CD4-positive, alpha-beta T cell treated with Interleukin-10 for 1 hour (primary cell): Measurements from ENCODE around the gene MED22.

Source experiments
- DNase-seq: peaks from one replicate; pipeline ENCODE4 v3.0.0-alpha.2; 2020

Gene MED22

DNA sequence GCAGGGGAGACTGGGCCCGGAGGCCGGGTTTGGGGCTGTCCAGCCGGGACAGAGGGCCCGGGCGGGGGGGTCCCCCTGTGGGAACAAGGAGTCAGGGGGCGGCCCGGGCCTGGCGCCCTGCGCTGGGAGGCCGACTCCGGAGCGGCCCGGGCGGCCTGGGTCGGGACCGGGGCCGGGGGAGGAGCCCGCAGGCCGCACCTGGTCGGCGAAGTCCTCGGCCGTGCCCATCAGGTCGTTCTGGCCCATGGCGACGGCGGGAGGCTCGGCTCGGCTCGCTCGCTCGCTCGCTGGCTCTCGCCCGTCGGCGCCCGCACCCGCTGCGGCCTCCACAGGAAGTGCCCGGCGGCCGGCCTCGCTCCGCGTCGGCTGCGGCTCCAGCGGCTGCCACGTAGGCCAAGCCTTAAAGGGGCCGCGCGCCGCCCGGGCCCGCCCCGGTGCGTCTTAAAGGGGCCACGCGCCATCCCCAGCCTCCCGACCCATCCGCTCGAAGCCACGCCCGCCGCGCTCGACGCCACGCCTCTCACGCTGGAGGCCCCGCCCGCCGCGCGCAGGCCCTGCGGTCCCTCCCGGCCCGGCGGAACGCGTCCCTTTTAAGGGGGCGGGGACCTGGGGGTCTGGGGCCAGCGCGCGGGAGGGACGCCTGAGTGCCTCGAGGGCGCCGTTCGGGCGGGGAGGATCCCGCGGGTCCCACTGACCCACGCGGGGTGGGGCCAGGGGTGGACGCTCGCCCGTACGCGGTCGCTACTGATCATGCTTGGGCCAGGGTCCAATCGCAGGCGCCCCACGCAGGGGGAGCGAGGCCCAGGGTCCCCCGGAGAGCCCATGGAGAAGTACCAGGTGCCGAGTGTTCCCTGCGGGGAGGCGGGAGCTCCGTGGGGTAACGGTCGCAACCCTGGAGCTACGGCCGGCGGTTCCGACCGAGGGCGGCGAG lies 28.1 kb upstream of the MED22 start, which contains the start of the genes STKLD1 and SURF4:
Gene STKLD1, plus strand, starts transcription at position 643 of the 931 bp plus-strand sequence. Its CDS starts 108 bp downstream, at position 751.
Gene SURF4, minus strand, starts transcription at position 337 of the 931 bp plus-strand sequence. Its CDS starts 91 bp downstream, at position 246.
- peak; percentile 95 for DNase-seq

DNA sequence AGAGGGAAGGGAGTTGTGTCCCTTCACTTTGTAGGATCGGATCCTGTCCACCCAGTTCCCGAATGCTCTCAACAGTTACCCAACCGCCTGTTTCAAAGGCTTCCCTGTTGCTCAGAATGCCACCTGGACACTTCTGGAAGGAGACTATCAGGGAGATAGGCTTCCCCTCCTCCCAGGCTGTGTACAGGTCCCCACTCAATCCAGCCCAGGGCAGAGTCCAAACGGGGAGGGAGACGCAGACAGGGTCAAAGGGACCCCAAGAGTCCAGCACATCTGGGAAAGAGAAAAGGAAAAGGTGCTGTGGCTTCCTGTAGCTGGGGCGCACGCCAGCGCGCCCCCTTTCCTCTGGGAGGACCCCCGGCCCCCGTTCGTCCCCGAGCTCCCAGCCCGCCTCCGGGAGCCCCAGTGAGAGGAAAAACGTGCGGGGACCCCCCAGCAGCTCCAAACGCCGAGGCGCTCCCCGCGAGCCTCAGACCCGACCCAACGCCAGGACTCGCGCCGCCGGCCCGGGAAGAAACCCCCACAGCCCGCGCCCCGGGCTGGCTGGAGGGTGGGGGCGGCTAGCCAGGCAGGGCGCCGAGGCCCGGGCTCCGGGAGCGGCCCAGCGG lies 27.3 kb upstream of the MED22 start:
- DNase-seq: no peak

DNA sequence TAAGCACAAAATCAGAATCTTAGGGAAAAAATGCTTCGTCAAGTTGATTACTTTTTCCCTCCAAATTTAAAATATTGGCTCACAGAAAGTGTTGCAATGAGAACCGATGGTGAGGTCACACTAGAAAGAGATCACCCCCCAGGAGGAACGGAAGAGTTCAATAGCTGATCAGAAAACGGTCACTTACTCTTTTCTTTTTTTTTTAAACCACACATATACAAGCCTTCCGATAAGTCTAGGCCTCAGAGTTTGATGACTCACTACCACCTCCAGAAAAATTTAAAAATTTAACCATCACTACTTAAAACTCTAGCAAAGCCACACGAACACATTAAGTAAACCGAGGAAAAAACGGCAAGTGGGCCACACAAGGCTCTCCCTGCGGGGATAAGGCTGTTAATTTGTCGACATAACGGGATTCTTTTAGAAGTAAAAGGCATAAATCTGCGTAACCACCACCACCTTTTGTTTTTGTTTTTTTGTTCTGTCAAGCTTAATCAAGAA lies 26.7 kb upstream of the MED22 start:
- peak; percentile 65 for DNase-seq

DNA sequence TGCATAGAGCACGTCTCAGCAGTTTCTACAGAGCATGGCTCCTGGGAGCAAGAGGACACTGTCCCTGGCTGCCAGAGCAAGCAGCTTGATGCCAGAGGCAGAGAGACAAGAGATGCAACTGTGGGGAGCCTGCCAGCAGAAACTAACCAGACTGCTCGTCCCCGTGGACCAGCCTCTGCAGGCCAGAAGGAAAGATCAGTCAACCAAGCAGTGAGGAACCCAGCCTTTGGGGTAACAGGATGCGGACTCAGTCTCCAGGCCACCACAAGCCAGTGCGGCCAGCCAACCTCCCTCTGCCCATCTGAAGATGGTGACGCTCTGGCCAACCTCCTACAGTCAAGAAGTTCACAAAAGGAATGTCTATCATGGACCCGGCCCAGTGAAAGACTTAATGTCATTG lies 24.2 kb upstream of the MED22 start:
- DNase-seq: no peak

DNA sequence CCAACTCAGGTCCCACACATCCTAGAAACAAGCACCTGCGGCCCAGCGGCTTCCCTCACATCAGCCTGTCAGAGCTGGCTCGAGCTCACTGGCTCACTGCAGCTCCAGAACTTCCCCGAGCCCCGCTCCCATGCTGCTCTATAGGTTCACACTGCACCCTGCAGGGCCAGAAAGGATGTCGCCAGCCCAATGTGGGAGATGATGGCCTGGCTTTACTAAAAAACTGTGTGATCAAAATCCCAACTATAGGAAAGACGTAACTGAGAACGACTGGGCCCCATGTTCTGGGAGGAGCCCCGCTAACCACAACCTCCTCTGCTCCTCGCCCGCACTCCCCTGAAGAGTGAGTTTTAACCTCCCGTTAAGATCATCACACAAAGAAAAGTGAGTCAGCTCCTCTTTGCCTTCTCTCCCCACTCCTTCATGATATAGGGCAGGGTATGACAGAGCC lies 23.4 kb upstream of the MED22 start:
- peak; percentile 76 for DNase-seq

DNA sequence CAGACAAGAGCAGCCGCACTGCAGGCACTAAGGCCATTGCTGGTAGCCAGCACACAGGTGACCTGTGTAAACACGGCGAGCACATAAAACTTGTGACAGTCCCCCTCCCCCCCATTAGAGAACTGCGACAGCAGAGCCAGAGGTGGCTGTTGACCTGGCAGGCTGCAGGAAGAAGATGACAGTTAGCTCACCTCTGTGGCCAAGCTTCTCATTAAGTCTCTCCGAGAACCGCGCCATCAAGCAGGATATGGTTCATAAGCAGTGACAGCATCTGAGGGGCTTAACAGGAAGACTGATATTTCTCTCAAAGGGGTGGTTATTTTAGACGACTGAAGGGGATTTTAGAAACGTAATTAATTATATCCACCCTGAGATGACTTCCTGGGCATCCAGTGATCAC lies 22.8 kb upstream of the MED22 start:
- DNase-seq: peak; percentile 70

DNA sequence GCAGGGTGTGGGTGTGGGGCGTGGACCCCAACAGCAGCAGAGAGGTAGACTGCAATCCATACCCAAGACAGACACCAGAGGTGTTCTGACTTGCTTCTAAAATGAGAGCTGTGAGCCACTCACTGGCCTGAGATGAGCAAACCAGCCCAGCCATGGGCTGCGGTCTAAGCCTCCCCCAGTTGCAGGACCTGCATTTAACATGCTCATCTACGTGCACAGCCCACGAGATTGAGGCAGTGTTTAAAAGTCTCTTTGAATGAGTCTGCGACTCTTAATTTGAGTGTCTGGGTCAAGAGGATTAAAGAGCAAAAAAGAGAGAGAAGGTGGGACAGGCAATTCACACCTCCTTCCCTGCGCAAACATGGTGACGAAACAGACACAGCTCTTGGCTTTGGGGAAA lies 22.0 kb upstream of the MED22 start:
- DNase-seq: no peak

DNA sequence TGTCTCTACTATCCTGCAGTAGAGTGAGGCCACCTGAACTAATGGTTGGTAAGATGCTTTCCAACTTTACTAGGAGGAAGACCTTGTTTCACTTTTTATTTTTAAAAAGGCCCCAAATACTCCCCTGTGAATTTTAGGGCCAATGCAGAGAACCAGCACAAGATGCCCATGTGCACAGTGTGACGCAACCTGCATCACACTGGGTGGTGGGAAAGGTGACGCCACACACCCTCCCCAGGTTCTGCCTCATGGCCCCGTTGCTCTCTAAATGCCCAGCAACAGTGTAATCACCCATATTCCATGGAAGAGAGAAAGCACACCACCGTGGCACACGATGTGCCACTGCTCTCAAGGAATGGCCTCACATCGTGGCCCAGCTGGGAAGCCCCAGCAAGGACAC lies 21.5 kb upstream of the MED22 start:
- DNase-seq: no peak

DNA sequence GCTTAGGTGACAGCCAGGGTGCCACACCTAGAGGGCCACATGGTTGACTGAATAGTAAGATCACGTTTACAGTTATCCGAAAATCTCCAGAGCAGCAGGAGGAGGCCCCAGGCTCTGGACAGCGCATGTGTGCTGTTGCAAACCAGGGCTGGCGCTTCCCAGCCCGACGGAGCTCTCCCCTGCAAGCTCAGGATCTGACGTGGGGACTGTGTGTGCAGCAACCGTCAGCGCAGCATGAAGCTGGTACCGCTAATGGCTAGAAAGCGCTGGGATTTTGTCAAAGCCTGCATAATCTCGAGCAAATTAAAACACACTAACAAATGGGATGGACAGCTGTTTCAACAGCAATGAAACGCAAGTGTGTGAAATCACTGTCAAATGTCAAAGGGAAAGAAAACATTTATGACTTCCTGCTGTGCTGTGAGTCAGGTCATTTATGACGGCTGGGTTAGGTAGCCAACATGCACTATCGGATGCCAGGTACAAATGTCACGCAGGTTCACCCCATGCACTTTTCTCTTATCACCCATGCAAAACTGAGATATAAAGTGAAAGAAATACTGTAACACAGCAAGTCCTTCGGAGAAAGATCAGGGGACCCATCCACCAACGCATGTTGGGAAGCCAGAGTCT lies 20.4 kb upstream of the MED22 start:
- no peak for DNase-seq

DNA sequence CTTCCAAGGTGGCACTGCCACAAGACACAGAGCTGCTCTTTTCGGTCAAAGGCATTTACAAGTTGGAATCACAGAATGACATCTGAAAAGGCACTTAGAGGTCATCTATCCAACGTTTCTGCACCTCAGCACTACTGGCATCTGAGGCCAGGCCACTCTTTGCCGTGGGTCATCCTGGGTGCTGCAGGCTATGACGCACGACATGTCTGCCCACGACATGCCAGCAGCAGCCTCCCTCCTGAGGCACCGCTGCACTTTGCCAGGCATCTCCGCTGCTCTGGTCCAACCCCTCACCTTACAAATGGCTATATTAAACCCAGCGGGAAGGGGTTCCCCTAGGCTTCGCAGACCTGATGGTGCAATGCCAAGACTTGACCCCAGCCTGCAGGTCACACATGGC lies 19.8 kb upstream of the MED22 start:
- no peak for DNase-seq

DNA sequence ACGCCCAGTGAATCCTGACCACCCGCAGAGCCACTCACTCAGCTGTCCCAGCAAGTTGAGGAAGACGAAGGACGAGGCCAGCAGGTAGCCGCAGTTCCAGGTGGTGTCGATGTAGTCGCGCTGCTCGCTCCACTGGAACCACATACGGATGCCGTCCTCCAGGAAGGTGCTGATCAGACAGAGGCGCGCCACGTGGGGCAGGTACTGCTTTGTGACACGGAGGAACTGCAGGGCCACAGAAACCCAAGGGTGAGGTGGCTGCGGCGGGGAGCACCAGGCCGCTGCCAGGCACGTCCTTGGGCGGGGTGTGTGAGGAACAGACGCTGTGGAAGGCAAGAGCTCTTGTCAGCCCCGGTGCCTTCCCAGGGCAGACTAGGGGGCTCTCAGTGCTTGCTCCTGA lies 19.3 kb upstream of the MED22 start:
- DNase-seq: no peak

DNA sequence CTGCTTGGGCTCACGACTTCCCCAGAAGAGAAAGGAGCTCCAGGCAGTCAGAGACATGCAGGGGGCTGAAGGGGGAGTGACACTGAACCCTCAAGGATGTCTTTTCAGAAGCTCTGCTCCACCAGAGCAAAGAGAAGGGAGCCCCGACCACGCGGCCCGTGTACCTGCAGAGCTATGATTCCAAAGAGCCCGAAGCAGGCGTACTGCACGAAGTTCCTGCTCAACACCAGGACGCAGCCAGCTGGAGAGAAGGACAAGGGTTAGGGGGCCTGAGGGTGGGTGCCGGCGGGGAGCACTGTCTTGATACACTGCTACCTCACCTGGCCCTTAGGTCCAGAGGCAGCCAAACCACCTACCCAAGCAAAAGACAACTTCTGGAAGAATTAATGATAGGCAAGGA lies 18.5 kb upstream of the MED22 start:
- no peak for DNase-seq

DNA sequence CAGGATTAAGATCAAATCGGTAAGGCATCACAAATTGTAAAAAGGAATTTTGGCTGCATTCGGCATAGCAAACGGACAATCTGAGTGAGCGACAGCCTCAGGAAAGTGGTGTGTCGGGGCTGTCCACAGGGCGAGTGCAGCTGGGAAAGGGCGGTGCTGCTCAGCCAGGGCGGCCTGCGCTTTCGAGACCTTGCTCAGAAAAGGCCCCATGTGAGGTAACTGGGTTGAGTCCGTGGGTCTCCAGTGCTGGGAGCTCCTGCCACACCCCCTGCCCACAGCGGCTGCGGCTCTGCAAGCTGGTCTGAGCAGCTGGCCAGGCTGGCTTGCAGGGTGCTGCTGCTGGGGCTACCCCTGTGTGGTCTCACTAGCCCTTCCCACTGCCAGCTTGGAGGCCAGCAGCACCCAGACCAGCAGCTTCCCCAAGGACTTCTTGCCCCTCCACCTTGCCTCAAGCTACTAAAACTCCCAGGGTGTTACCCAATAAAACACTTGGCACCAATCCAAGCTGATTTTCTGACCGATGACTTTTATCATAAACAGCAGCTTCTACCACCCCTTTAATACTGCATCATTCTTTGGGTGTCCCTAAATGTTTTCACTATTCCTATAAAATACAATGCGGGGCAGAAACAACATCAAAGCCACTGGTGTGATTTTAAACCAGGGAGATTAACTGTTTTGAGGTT lies 14.6 kb upstream of the MED22 start:
- no peak for DNase-seq

DNA sequence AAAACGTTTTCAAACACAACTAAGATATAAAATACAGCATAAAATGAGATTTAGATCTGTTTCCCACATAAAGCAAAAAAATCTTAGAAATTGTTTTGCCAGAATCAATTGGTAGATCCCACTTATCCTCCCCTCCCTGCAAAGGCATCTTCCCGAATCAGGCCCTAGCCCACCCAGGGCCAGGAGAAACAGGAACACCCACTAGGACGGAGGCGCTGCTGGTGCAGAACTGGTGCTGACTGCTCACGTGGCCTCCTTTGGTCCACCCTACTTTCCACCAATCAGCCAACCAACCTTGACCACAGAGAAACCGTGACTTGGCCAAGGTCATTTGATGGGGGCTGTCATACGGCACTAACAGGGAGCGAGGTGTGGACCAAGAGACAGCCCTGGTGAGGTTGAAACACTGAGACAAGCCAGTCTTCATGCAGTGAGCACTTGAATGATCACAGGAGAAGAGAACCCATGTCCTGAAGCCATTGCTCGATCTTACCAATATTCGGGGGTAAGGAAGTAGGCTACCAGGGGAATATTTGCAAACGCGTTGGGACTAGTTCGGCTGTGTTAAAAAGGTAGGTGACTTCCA lies 13.7 kb upstream of the MED22 start:
- no peak for DNase-seq

DNA sequence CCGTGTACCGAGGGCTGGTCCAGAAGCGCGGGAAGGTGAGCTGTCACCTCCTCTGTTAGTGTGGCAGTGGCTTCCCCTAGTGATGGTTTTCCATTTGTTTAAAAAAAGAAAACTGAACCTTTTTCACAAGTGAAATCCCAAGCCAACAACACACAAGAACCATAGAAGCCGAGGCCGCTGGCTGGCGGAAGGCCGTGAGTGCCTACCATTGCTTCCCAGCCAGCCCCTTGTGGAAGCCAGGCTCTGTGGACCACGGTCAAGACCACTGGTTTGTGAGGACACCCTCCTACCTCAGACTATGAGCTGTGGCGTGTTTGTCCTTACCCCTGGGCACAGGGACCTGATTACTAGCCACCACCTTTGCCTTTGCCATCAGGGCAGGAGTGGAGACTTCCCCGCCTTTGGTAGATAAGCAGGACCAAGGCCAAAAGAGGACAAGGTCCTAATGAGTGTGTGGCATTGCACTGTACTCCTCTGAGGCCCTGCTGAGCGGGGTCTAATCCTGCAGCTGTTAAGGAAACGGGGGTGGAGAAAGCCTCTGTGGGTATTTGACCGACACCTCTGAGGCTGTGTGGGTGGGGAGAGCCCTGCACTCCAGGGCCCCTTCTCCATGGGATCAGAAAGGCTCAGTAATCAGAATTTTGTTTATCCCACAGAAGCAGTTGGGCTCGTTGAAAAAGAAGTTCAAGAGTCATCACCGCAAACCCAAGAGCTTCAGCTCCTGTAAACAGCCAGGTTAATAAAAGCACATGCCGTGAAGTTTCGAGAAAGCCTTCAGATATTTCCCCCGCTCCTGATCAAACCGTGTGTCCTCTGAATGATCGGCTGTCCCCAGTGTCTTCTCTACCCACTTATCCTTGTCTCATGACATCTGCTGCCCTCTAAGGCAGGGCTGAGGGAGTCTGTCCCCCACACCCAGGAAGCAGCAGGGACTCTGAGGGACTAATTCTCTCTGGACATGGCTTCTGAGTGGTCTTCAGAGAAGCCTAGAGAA lies 12.8 kb upstream of the MED22 start:
- no peak for DNase-seq

DNA sequence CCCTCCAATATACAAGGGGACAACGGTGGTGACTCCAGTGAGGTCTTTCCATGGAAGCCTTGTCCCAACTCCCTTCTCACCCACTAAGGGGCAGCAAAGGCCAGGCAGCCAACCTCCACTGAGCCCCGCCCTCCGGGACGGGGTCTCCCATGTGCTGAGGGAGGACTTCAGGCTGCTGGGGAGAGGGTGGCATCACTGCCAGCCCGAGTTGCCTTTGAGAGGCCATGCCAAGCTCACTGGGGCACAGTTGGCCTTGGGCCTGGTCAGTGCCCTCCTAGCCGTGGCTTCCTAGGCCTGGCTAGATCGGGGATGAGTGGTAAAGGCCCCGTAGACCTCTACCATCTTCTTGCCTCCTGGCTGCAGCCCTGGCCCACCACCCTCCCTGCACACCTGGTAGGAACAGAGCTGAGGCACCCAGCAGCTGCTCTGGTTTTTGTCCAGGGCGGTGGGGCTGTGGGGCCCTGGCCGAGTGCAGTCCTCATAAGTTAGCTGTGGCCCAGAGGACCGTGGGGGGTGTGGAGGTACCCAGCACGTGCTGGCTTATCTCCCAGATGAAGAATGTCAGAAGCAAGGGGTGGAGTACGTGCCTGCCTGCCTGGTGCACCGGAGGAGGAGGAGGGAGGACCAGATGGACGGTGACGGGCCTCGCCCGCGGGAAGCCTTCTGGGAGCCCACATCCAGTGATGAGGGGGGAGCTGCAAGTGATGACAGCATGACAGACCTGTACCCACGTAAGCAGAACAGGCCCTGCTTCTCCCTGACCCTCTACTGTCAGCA lies 11.7 kb upstream of the MED22 start:
- no peak for DNase-seq

DNA sequence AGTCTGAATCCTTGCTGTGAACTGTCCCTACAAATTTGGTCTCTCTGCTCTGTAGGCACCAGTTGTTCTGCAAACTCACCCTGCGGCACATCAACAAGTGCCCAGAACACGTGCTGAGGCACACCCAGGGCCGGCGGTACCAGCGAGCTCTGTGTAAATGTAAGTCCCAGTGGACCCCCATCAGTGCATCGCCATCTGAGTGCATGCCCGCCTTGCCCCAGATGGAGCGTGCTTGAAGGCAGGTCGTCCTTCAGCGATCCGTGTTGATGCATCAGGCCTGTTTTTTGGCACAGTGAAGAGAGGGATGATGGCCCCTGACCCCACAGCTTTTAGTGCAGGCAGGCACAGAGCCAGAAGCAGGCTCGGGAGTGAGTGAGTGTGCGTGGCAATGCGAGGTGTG lies 9.7 kb upstream of the MED22 start:
- no peak for DNase-seq

DNA sequence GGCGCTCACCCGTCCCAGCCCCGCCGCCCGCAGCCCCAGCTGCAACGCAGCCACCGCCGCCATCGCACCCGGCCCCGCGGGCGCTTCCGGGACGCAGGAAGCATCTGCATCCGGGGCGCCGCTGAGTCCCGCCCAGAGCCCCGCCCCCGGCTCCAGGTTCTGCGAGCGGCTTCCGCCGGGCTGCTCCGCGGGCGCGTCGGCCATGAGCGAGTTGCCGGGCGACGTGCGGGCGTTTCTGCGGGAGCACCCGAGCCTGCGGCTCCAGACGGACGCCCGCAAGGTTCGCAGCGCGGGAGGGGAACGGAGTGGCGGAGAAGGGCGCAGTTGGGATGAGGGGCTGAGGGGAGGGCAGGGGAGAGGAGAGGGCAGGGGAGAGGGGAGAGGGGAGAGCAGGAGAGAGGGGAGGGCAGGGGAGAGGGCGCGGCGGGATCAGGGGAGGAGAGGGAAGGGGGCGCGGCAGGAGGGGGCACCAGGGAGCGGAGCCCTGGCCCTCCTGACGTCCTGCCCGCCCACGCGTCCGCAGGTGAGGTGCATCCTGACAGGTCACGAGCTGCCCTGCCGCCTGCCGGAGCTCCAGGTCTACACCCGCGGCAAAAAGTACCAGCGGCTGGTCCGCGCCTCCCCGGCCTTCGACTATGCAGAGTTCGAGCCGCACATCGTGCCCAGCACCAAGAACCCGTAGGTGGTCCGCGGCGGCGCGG lies 8.6 kb upstream of the MED22 start, which contains the start of the genes SURF1 and SURF2:
Gene SURF1, minus strand, starts transcription at position 97 of the 701 bp plus-strand sequence. Its CDS starts 34 bp downstream, at position 63.
Gene SURF2, plus strand, starts transcription at position 160 of the 701 bp plus-strand sequence. Its CDS starts 43 bp downstream, at position 203.
- DNase-seq: peak; percentile 90

DNA sequence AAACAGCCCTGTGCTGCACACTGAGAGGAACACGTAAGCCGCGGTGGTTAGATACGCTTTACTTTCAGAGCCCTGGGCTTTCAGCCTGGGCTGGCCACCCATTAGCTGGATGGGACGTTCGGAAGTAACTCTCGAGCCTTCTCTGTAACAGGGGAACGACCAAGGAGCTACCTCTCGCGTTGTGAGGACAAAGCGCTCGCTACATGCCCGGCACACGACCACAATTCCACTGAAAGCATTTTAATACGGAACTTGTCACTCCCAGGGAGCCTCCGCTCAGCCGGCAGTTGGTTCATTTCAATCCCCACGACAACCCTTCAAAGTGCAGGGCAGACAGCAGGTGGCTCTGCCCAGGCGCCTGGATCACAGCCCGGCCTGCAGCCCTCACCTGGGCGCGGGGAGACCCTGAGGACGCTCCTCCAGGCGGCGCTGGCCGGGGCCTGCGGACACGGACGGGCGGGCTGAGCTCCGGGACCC lies 8.0 kb upstream of the MED22 start:
- no peak for DNase-seq
